ENCODE data around the gene SMARCB1.

Gene SMARCB1

DNA sequence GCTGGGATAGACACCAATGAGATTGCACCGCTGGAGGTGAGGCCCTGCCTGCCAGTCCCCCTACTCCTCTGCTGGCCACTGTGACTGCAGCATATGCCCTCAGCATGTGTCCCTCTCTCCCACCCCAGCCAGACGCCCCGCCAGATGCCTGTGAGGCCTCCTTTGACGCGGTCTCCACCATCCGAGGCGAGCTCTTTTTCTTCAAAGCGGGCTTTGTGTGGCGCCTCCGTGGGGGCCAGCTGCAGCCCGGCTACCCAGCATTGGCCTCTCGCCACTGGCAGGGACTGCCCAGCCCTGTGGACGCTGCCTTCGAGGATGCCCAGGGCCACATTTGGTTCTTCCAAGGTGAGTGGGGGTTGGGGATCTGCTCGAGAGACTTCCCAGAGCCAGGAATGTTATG lies 5.7 kb upstream of the SMARCB1 start:
- DNase-seq, result no peak

DNA sequence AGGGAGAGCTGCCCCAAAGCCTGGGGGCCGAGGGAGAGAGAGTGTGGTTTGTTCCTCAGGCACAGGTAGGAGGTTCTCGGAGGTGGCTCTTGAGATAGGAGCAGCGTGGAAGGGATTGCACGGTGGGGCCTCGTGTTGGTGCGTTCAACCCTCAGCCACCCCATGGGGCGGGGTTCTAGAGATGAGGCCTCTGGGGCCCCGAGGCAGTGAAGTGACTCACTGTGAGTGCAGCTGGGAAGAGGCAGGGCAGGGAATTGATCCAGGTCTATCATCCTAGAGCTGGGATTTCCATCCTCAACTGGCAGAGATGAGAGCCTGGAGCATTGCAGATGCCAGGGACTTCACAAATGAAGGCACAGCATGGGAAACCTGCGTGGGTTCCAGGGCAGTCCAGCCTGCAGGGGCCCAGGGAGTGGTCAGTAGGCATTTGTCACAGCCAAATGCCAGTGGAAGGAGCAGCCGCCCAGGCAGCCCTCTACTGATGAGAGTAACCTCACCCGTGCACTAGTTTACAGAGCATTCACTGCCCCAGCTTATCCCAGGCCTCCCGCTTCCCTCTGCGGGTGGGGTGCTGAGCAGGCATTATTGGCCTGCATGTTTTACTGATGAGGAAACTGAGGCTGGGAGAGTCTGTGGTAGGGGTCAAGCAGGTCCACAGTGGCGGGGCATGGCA lies 5.1 kb upstream of the SMARCB1 start:
- no peak for DNase-seq

DNA sequence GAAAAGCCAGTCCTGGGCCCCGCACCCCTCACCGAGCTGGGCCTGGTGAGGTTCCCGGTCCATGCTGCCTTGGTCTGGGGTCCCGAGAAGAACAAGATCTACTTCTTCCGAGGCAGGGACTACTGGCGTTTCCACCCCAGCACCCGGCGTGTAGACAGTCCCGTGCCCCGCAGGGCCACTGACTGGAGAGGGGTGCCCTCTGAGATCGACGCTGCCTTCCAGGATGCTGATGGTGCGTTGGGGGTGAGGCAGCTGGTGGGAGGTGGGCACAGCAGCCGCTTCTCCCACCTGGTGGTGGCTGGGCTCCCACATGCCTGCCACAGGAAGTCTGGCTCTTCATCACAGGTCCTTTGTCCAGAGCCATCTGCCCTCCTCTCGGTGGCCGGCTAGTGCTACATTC lies 4.5 kb upstream of the SMARCB1 start:
- no peak for DNase-seq

DNA sequence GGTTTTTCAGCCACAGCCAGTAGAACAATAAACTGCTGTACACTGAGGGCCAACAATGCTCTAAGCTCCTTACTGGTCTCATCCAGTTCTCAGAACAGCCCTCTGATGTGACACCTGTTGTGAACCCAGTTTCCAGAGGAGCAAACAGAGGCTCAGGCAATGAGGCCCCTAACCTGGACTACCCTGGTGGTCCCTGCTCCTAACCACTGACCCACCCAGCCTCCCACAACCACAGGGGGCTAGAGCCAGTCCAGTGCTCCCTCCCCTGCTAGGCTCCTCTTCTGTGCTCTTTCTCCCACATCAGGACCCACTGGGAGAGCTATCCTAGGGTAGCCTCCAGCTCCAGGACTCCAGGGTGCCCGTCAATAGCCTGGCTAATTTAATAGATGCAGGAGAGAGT lies 4.1 kb upstream of the SMARCB1 start:
- no peak for DNase-seq

DNA sequence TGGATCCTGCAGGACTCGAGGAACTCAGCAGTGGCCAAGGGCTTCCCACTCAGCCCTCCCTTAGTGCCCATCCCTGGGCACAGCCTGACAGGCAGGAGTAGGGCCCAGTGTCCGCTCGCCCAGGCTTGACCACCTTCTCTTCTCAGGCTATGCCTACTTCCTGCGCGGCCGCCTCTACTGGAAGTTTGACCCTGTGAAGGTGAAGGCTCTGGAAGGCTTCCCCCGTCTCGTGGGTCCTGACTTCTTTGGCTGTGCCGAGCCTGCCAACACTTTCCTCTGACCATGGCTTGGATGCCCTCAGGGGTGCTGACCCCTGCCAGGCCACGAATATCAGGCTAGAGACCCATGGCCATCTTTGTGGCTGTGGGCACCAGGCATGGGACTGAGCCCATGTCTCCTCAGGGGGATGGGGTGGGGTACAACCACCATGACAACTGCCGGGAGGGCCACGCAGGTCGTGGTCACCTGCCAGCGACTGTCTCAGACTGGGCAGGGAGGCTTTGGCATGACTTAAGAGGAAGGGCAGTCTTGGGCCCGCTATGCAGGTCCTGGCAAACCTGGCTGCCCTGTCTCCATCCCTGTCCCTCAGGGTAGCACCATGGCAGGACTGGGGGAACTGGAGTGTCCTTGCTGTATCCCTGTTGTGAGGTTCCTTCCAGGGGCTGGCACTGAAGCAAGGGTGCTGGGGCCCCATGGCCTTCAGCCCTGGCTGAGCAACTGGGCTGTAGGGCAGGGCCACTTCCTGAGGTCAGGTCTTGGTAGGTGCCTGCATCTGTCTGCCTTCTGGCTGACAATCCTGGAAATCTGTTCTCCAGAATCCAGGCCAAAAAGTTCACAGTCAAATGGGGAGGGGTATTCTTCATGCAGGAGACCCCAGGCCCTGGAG lies 3.3 kb upstream of the SMARCB1 start:
- DNase-seq, result no peak

DNA sequence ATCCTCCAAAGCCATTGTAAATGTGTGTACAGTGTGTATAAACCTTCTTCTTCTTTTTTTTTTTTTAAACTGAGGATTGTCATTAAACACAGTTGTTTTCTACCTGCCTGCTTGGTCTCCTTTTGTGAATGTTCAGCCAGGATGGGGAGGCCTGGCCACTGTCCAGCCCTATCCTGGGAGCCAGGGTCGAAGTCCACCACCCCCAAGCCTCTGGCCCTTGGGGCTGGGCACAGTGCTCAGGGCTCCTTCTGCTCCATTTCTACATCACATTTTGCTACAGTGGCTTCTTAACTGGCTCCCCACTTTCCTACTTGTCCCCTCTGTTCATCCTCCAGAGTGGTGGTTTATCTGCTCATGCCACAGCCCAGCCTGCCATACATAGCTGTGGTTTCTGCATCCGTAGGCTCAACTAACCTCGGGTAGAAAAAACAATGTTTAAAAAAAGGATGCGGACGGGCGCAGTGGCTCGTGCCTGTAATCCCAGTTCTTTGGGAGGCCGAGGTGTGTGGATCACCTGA lies 2.5 kb upstream of the SMARCB1 start:
- DNase-seq, result no peak

DNA sequence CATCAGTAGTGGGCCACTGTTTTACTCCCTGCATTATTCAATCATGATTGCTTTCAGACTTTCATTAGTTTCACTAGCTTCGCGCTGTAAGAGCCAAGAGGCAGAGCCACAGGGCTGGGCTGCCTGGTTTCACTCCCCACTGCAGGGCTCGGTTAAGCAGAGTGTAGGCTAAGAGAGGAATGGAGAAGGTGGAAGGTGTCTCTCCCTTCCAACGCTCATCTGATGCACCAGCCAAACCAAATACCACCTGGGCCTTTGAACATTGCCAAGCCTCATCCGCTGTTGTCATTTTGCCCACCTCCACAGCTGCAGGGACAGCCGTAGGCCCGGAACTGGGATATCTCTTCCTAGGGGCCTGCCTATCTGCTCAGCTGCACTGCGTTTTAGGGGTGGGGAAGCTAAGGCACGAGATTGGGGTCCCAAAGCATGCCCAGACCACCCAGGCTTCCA lies 480 bp upstream of the SMARCB1 start:
- no peak for DNase-seq

DNA sequence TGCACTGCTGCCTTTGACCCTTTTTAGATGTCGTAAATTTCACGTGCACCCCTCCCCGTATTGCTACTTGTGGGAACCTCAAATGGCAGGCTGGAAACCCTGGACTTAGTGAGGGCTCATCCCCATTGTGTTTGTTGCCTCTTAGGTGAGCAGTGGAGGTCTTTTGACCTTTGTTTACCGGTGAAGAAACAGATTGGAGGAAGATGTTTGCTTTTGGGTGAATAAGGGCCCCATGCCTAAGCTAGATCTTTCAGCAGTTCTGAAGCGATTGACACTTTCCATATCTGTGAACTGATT lies 782 bp downstream of the SMARCB1 start:
- DNase-seq, result no peak

DNA sequence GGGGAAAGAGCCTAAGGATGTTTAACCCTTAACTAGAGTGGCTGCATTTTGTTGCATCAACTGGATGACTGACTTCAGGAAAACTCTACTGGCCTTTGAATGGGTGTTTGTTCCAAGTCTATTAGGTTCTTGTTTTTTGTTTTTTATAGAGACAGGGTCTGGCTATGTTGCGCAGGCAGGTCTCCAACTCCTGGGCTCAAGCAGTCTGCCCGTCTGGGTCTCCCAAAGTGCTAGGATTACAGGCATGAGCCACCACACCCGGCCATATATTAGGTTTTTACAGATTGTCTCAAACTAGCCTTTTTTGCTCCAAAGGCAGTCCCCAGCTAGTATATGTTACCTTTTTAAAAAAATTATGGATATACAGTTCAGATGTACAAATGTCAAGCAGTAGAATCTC lies 1.1 kb downstream of the SMARCB1 start:
- DNase-seq, result no peak

DNA sequence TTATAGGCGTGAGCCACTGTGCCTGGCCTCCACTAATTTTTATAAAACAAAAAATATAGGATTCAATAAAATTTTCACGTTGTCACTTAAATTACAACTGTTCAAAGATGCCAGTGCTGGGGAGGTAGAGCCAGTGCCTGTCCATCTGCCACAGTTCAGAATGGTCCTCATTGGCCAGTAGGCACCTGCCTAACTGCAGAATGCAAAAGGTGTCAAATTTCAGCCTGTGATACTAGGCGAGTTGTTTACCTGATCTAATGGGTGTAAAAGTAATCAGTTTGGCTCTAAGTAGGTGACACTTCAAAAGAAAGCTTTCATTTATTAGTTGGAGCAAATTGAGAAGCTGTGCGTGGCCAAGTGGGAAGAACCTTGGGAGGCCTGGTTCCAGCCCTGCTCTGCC lies 2.4 kb downstream of the SMARCB1 start:
- DNase-seq, result no peak

DNA sequence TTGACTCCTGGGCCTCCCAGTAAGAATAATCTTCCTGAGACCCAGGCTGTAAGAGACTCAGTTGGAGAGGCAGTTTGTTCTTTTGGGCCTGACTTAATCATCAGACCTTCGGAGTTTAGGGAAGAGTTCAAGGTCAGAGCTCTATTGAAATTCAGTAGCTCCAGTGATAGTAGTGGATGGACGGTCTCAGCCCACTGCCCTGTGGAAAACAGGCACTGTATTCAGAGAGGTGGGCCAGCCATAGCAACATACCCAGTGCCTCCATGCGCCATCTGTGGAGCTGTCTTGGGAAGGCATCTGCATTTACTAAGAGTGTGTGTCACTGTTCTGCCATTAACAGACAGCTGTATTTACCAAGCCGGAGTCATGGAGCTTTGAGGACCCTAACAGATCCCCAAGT lies 2.9 kb downstream of the SMARCB1 start:
- DNase-seq, result no peak

DNA sequence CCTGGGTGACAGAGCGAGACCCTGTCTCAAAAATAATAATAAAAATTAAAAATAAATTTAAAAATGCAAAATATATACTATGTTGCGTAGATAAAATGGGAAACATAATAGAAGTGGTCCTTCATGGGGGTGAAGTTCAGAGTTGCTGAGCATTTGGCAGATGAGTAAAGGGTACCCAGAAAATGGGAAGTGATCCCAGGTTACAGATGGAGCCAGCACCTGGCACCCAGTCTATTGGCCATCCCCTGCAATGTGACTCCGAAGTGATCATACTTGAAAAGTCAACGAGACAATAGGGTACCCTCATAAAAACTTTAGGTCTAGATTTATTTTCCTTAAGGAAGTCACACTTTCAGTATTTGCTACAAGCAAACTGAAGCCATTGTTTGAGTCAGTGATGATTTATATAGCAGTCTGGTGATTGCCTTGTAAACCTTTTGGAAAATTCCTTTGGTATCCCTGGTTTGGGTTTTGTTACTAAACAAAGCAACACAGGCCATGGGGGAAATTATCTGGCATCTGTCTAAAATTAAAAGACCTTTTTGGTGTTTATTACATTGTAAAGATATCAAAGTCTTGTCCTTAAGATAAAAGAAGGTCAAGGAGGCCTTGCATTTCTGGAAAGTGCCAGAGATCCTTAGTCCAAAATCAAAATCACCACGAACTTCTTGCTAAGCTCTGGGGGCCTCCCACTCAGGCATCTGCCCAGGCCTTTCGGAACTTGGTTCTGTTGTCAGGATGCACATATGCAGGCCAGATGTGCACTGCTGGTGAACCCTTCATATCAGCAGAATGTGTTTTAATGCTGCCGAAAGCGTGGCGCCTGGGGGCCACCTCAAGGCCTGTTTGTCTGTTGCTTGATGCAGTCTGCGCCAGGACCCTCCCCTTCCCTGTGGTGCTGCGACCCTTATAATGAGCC lies 4.3 kb downstream of the SMARCB1 start:
- DNase-seq, result no peak

DNA sequence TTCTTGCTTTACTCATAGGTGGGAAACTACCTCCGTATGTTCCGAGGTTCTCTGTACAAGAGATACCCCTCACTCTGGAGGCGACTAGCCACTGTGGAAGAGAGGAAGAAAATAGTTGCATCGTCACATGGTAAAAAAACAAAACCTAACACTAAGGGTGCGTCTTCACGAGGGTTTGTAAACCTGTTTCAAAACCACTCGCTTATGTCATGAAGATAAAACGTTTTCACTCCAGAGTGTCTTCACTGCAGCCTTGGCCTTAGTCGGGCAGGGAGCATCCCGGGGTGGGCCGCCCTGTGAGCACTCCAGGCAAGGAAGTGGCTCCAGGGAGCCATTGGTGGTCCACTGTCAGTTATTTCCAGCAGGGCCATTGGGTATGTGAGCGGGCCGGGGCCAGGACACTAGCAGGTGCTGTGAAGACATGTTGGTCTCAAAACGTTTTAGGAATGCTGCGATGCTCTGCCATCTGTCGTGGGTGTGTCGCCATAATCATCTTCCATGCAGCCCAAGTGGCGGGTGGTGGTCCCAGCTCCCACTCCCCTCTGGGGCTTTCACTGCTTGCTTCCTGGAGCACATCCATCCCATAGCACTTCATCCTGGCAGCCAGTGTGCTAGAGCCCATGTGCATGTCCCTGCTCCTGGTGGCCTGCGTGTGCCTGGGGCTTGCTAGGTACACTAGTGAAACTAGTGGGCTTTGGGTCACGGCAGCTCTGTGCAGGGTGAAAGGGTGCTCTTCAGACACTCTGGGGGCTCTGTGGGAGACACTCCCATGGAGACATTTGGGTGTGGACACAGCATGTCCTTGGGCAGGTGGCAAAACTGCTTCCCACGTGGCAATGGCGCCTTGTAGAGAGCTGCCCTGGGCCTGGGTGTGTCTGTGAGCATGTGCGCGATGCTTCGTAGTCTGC lies 5.2 kb downstream of the SMARCB1 start:
- DNase-seq, result no peak

DNA sequence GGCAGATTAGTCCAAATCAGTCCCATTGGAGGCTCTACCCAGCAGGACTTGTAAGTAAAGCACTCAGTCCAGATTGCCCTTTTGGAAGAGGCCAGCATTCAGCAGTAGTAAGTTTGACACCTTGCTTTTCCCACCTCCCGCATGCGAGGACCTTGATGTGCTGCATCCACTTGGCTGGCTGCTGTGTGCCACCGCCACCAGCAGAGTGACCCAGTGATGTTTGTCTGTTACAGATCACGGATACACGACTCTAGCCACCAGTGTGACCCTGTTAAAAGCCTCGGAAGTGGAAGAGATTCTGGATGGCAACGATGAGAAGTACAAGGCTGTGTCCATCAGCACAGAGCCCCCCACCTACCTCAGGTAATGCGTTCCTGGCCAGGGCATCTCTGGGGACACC lies 6.6 kb downstream of the SMARCB1 start:
- no peak for DNase-seq

DNA sequence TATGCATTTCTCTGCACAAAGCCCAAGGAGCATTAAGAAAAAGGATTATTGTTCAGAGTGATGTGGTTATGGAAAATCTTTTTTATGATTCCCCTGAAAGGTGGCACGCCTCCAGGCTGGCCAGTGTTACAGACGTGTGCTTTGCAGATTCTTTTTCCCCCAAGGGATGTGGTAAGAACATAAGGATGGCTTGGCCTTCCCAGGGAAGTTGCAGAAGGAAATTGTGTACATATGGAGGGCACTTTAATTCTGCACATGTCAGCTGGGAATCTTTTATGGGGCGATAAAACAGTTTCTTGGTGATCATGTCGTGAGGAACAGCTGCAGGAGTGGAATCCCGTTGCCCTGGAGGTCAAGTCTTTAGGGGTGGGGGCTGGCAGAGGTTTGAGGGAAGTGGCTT lies 9.7 kb downstream of the SMARCB1 start:
- DNase-seq, result no peak

DNA sequence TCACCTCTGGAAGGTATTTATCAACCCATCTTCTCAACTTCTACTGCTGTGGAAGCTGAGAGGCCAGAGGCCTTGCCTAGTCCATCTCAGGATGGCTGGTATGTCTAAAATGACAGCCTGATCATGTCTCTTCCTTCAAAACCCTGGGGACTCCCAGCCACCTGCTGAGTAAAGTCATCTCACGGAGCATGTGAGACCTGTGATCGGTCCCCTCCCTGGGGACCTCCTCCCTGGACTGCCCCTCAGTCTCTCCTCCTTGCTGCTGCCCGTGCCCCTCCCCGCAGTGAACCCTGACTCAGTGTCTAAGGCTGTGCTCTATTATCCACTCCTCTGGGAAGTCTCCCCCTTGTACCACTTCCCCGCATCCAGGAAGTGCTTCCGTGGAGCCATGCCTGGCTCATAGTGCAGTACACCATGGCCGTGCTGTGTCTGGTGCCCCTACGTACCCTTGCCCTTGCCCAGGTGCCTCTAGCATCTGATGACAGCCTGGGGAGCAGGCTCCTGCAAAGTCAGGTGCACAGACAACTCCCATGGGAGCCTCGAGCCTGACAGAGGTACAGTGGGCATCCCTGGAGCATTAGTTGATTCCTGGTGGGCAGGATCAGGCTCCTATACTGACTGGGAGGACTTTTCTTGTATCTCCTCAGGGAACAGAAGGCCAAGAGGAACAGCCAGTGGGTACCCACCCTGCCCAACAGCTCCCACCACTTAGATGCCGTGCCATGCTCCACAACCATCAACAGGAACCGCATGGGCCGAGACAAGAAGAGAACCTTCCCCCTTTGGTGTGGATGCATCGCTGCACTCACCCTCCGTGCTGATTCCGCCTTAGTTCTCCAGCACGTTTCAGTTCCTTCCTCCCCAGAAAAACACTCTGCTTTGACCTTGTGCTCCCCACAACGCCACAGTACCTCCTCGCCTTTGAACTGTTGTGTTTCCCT lies 13.8 kb downstream of the SMARCB1 start:
- no peak for DNase-seq

DNA sequence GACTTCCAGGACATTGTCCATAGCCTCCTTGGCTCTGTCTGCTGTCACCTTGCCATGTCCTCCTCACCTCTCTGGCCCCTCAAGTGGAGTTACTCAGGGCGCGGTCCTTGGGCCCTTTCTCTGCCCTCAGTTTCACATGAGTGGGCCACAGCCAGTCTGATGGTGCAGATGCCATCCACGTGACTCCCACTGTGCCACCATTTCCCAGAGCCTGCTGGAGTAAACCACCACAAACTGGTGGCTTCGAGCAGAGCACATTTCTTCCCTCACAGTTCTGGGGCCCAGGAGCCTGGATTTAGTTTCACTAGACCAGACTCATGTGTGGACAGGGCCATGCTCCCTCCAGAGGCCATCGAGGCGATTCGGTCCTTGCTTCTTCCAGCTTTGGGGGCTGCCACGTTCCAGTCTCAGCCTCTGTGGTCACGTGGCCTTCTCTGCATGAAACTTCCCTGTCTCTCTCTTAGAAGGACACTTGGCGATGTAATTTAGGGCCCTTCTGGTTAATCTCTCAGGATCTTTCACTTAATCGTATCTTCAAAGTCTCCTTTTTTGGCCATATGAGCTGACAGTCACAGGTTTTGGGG lies 14.6 kb downstream of the SMARCB1 start:
- no peak for DNase-seq

DNA sequence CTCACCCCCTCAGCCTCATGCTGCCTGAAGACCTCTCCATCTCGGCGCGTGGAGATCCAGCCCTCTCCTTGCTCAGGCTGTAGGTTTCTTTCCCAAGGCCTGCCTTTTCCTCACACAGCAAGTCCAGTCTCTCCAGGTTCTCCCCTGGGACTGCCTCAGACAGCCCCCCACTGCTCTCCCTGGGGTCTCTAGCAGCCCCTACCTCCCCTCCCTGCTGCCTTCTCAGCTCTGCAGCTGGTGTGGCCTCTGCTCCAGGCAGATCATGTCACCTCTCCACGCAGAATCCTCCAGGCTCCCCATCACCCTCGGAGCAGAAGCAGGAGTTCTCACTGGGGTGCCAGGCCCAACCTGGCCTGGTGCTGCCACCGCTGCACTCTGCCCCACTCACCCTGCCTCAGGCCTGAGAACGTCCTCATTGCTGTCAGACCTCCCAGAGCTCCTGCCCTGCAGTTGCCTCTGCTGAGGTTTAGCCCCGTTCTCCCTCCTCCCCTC lies 15.2 kb downstream of the SMARCB1 start:
- DNase-seq, result no peak

DNA sequence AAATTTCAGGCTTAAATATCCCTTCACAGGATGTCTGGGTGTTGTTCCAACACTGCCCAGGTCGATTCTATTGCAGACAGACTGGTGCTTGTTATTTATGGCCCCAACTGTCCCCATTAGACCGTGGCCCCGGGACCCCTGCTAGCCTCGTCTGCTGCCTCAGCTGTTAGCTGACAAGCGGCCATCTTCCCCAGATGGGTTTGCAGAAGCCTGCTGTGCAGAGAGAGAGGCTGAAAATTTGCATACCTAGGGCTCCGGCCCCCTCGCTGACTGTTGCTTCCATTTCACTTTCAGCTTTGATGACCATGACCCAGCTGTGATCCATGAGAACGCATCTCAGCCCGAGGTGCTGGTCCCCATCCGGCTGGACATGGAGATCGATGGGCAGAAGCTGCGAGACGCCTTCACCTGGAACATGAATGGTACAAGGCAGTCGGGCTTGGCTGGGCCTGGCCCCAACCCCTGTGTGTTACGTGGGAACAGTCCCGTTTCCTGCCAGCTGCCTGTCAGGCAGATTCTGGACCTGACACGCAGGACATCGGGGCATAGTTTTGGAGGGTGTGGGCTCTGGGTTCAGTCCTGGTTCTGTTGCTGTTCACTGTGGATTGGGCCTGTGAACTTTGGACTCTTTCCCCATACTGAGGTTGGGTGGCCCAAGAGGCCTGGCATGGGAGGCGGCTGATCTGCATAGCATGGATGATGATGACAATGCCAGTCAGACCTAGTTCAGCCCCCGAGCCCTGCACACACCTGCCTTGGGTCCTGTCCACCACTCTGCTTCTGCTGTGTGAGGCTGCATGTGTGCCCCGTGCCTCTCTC lies 16.4 kb downstream of the SMARCB1 start:
- no peak for DNase-seq

Data from suppressor macrophage (primary cell).